Activated CD8-positive, alpha-beta memory T cell treated with anti-CD3 and anti-CD28 coated beads, Interleukin-2, amount 50 U/mL, for 1 hour (primary cell): ENCODE data around the gene MRPS2.
"Not testable (repeated sequence)": the region's sequence is repeated elsewhere in the genome, so short reads cannot be mapped to it uniquely, and the experiment has no call there.

Experiments
- DNase-seq: peaks from one replicate; pipeline ENCODE4 v3.0.0-alpha.2; 2020; ENCODE audit errors: extremely low read depth

The MRPS2 gene

GRCh38 chr9:135531096-135531495 is 30.6 kb downstream of the MRPS2 start:
- no peak for DNase-seq

- no peak for DNase-seq
Observed at GRCh38 chr9:135533113-135533512, 32.6 kb downstream of the MRPS2 start.

- DNase-seq: no peak
Observed at GRCh38 chr9:135533674-135534073, 33.2 kb downstream of the MRPS2 start.

GRCh38 chr9:135534192-135534711 is 33.8 kb downstream of the MRPS2 start:
- DNase-seq: not testable (repeated sequence)

- not testable (repeated sequence) for DNase-seq
Observed at GRCh38 chr9:135534826-135535225, 34.3 kb downstream of the MRPS2 start.

- not testable (repeated sequence) for DNase-seq
Observed at GRCh38 chr9:135535631-135536030, 35.1 kb downstream of the MRPS2 start.

GRCh38 chr9:135536216-135536615 is 35.7 kb downstream of the MRPS2 start:
- DNase-seq: no peak

GRCh38 chr9:135543262-135543894 is 42.9 kb downstream of the MRPS2 start:
- DNase-seq: not testable (repeated sequence)

GRCh38 chr9:135544981-135545635 is 44.6 kb downstream of the MRPS2 start:
- DNase-seq: no peak

- DNase-seq: not testable (repeated sequence)
Observed at GRCh38 chr9:135545646-135546176, 45.2 kb downstream of the MRPS2 start, which contains the start of gene OBP2A. Gene OBP2A, plus strand, starts transcription at chr9:135546126. Its CDS starts 55 bp downstream, at chr9:135546181.

GRCh38 chr9:135546792-135547617 is 46.5 kb downstream of the MRPS2 start:
- not testable (repeated sequence) for DNase-seq

GRCh38 chr9:135547756-135548736 is 47.6 kb downstream of the MRPS2 start:
- no peak for DNase-seq

GRCh38 chr9:135549478-135550343 is 49.2 kb downstream of the MRPS2 start:
- not testable (repeated sequence) for DNase-seq

- no peak for DNase-seq
Observed at GRCh38 chr9:135550344-135550918, 49.9 kb downstream of the MRPS2 start.

- DNase-seq: no peak
Observed at GRCh38 chr9:135551031-135551430, 50.5 kb downstream of the MRPS2 start.

- no peak for DNase-seq
Observed at GRCh38 chr9:135551456-135551855, 51.0 kb downstream of the MRPS2 start.

- no peak for DNase-seq
Observed at GRCh38 chr9:135552021-135552697, 51.7 kb downstream of the MRPS2 start.

GRCh38 chr9:135552698-135553171 is 52.3 kb downstream of the MRPS2 start:
- DNase-seq: no peak
